ENCODE measurements around the gene MGMT.

MGMT gene

GRCh38 chr10:129629911-129630310 lies 162.9 kb downstream of the MGMT start:
- Histone ChIP-seq H3K4me3 (replicated peaks; ENCODE audit: insufficient read depth, low read length) (no peak overlapping the region), H3K27ac (replicated peaks) (no peak overlapping the region), H3K27me3 (ENCODE audit: insufficient read depth, poor library complexity, severe bottlenecking) (no peaks in the 10 kb centered on the region)
- no peak for TF ChIP-seq POLR2AphosphoS5 (IDR thresholded peaks at IDR 0.05; ENCODE audit: low read depth)
- TF ChIP-seq REST (IDR thresholded peaks at IDR 0.05; ENCODE audit: insufficient replicate concordance, low read depth) = no peak
- no peak for TF ChIP-seq SPI1 (IDR thresholded peaks at IDR 0.05; ENCODE audit: borderline replicate concordance, low read depth)
- no peak for TF ChIP-seq GABPA (IDR thresholded peaks at IDR 0.05; ENCODE audit: low read depth)
- no peak for TF ChIP-seq CTCF (IDR thresholded peaks at IDR 0.05; ENCODE audit: insufficient read depth, low read length)
- no peak for DNase-seq (ENCODE audit: low read depth in 1 of 2, low spot score in 1 of 2)

GRCh38 chr10:129631006-129631405 lies 164.0 kb downstream of the MGMT start:
- TF ChIP-seq SPI1 (IDR thresholded peaks at IDR 0.05; ENCODE audit: borderline replicate concordance, low read depth) (no peak), POLR2AphosphoS5 (IDR thresholded peaks at IDR 0.05; ENCODE audit: low read depth) (no peak), CTCF (IDR thresholded peaks at IDR 0.05; ENCODE audit: insufficient read depth, low read length) (no peak), REST (IDR thresholded peaks at IDR 0.05; ENCODE audit: insufficient replicate concordance, low read depth) (no peak), GABPA (IDR thresholded peaks at IDR 0.05; ENCODE audit: low read depth) (no peak)
- Histone ChIP-seq H3K27me3 (ENCODE audit: insufficient read depth, poor library complexity, severe bottlenecking) (no peaks in the 10 kb centered on the region), H3K27ac (replicated peaks) (no peak overlapping the region), H3K4me3 (replicated peaks; ENCODE audit: insufficient read depth, low read length) (no peak overlapping the region)
- DNase-seq (ENCODE audit: low read depth in 1 of 2, low spot score in 1 of 2) = no peak

- no peak for DNase-seq (ENCODE audit: low read depth in 1 of 2, low spot score in 1 of 2)
- no peak overlapping the region for H3K27ac ChIP-seq (replicated peaks)
- TF ChIP-seq REST (IDR thresholded peaks at IDR 0.05; ENCODE audit: insufficient replicate concordance, low read depth) (no peak), POLR2AphosphoS5 (IDR thresholded peaks at IDR 0.05; ENCODE audit: low read depth) (no peak), SPI1 (IDR thresholded peaks at IDR 0.05; ENCODE audit: borderline replicate concordance, low read depth) (no peak), CTCF (IDR thresholded peaks at IDR 0.05; ENCODE audit: insufficient read depth, low read length) (no peak), GABPA (IDR thresholded peaks at IDR 0.05; ENCODE audit: low read depth) (no peak)
- H3K27me3 ChIP-seq (ENCODE audit: insufficient read depth, poor library complexity, severe bottlenecking) = no peaks in the 10 kb centered on the region
- H3K4me3 ChIP-seq (replicated peaks; ENCODE audit: insufficient read depth, low read length) = no peak overlapping the region
Observed at GRCh38 chr10:129631870-129632623, 165.0 kb downstream of the MGMT start.
